Stimulated activated CD8-positive, alpha-beta memory T cell treated with anti-CD3 and anti-CD28 coated beads, Interleukin-12 subunit alpha, Interleukin-12 subunit beta, amount 100 ng/mL, for 24 hours (primary cell): ENCODE data around the gene CYP2C8.
"Not testable (repeated sequence)": the region's sequence is repeated elsewhere in the genome, so short reads cannot be mapped to it uniquely, and the experiment has no call there.

Experiments used
- DNase-seq: peaks from one replicate; pipeline ENCODE4 v3.0.0-alpha.2; 2020; ENCODE audit errors: extremely low read depth

CYP2C8 gene

DNA sequence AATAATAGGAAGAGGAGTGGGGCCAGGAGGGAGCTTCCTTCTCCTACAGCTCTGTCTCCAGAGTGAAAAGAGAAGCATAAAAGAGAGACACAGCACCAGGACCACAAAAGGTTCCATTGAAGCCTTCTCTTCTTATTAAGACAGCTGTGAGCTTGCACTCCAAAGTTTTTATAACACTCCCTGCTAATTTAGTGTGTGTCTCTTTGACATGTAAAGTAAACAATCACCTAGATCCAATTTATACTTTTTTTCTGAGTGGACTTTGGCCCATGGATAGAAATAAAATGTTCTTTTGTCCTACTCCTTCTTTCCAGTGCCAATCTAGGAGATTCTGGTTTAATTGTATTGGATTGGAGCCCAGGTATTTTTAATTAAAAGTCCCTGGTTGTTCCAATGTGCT, at the start of gene CYP2C8:
Gene CYP2C8, minus strand, starts transcription at position 212 of the 400 bp plus-strand sequence. Its CDS starts 95 bp downstream, at position 117.
- no peak for DNase-seq

DNA sequence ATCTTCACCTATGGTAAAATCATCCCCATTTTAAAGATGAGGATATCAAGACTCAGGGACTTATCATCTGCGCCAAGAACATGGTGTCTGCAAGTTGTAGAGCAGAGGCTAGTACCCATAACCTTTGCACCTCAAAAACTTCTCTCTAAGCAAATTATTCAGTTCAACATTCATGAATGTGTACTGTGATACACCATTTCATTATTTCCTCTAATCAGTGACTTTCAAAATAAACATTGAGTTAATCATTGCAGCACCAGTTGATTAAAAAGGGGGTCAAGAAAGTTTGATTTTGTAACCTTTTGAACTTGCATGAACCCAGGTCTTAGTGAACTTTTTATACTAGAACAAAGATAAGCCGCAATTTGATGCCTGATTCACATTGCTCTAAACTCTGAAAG, 47.6 kb upstream of the CYP2C8 start:
- no peak for DNase-seq

DNA sequence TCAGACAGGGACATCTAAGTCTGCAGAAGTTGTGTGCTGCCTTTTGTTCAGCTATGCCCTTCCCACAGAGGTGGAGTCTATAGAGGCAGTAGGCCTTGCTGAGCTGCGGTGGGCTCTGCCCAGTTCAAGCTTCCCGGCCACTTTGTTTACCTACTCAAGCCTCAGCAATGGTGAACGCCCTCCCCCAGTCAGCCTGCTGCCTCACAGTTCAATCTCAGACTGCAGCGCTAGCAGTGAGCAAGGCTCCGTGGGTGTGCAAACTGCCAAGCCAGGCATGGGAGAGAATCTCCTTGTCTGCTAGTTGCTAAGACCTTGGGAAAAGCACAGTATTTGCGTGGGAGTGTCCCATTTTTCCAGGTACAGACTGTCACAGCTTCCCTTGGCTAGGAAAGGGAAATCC, 41.5 kb upstream of the CYP2C8 start:
- DNase-seq = not testable (repeated sequence)

DNA sequence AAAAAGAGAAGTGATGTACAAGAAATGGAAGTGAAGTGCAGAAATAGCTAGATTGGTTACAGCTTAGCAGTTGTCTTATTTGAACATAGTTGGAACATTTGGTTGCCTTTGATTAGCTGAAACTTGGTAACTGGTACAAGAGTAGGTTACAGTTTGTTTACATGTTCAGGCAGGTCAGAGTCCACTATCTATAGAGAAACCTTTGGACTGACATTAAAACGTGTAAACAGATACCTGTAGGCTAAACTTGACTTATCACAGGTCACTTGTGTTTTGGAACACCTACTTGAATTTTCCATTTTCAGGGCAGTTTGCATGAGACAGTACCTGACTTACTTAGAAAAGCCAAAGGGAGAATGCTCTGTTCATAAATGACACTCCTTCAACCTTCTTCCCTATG, 28.5 kb upstream of the CYP2C8 start:
- DNase-seq = no peak

DNA sequence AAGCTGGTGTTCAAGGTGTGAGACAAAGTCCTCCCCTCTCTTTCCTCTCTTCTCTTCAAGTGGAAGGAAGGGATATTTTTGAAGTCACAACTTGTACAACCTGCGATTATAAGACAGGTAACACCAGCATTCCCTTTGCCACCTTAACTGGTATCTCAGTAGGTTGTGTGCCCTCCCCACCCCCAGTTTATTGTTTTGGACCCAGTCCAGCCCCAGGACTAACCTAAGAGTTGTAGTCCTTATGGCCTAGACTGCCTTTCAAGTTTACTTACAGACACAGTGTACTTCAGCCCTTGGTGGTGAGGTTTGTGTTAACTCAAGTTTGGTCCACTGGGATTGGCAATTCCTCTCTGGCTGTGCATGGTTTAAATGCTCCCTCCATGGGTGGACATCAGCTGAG, 26.8 kb upstream of the CYP2C8 start:
- no peak for DNase-seq

DNA sequence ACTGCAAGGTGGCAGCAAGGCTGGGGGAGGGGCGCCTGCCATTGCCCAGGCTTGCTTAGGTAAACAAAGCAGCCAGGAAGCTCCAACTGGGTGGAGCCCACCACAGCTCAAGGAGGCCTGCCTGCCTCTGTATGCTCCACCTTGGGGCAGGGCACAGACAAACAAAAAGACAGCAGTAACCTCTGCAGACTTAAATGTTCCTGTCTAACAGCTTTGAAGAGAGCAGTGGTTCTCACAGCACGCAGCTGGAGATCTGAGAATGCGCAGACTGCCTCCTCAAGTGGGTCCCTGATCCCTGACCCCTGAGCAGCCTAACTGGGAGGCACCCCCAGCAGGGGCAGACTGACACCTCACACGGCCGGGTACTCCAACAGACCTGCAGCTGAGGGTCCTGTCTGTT, 10.3 kb upstream of the CYP2C8 start:
- not testable (repeated sequence) for DNase-seq

DNA sequence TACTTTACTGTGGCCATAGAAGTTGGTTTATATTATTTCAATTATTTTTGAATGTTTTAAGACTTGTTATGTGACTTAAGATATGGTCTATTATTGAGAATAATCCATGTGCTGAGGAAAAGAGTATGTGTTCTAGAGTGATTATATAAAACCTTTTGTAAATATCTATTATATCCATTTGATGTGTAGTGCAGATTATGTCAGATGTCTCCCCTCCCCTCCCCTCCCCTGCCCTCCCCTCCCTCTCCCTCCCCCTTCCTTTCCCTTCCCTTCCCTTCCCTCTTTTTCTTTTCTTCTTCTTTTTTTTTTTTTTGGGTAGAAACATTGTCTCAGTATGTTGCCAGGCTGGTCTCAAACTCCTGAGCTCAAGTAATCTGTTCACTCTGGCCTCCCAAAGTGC, 8.3 kb upstream of the CYP2C8 start:
- DNase-seq = no peak

DNA sequence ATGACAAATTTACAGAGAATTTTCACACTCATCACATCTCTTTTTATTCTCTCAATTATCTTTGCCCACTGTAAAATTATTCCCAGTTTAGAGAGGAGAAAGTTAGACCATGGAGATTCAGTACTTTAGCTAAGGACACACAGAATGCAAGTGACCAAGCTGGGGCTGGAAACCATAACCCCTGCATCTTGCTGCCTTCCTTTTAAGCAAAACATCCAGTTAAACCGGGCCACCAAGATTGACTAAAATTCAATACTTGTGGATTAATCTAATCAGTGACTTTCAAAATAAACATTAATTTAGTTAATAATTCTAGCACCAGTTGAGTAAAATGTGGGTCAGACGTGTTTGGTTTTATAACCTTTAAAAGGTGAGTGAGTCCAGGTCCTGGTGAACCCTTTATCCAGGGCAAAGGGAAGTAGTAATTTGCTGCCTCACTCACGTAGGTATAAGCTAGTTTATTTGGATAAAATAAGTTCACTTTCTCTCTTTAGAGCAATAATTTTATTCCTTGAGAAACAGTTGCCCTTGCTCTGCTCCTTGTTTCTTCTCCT, 1.9 kb upstream of the CYP2C8 start:
- DNase-seq = no peak

DNA sequence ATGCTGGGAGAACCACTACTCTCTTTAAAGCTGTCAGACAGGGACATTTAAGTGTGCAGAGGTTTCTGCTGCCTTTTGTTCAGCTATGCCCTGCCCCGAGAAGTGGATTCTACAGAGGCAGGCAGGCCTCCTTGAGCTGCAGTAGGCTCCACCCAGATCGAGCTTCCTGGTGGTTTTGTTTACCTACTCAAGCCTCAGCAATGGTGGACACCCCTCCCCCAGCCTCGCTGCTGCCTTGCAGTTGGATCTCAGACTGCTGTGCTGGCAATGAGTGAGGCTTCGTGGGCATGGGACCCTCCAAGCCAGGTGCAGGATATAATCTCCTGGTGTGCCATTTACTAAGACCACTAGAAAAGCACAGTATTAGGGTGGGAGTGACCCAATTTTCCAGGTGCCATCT, 5.2 kb downstream of the CYP2C8 start:
- DNase-seq = not testable (repeated sequence)

DNA sequence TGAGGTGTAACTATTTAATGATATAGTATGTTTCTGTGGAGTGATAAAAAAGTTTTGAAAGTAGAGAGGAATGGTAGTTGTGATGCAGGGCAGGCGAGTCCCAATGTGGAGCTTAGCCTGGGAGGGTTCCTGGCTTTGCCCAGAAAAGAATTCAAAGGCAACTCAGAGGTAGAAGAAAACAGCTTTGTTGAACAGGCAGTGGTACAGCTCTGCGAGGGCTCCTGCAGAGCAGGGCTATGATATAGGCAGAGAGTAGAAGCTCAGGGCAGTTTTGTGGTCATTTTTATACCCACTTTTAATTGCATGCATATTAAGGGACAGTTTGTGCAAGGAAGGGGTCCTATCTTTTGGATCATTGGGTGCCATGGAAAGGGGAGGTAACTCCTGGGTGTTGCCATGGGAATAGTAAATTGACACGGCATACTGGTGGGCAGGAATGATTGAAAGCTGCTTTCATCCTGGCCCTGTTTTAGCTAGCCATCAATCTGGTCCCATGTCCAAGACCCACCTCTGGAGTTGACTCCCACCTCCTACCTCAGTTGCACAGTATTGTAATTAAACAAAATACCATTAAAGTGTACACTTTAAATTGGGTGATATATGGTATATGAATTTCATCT, 12.4 kb downstream of the CYP2C8 start:
- no peak for DNase-seq

DNA sequence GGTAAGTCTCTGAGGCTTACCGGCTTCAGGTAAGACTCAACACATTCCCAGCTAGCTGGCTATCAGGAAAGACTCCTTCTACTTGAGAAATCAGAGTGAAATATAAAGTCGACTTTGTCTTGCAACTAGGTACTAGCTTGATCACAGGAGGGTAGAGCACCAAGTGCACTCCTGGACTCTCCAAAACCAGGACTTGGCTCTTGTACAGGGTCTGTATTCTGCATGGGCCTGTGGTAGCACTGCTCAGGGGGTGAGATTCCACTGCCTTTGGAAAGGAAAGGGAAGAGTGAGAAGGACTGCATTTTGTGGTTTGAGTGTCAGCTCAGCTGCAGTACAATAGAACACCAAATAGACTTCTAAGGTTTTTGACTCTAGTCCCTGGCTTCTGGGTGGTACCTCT, 19.4 kb downstream of the CYP2C8 start:
- no peak for DNase-seq

DNA sequence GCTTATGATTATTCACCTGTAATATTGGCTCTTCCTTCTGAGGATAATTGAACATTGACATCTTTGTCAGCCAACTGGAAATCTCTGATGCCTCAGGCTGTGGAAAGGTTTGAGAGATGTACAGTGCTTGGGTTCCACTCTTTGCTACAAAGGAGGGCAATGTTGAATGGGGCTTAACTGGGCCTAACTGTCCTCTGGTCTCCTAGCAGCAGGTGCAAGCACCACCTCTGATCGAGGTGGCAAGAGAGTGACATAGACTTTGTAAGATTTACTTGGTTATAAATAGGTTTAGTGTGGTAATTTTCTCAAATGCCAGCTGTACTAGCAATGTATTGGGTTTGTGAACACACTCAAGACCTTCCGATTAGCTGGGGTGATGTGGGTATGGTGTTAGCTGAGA, 21.1 kb downstream of the CYP2C8 start:
- no peak for DNase-seq

DNA sequence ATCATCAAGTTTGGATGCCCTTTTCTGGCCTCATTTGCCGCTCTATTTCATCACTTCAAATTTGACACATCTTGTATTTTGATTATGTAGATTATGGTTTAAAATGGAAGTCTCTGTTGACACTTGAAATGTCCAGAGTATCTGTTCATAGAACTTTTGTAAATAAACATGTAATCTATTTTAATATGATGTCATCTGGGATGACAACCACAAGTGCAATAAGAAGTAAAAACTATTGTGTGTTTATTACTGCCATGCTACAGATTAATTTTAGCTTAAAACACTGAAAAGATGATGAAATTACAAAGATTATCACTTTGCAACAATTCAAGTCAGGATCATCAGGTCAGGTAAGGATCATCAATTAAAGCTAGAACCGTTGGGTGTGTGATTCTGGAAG, 30.0 kb downstream of the CYP2C8 start:
- DNase-seq = no peak

DNA sequence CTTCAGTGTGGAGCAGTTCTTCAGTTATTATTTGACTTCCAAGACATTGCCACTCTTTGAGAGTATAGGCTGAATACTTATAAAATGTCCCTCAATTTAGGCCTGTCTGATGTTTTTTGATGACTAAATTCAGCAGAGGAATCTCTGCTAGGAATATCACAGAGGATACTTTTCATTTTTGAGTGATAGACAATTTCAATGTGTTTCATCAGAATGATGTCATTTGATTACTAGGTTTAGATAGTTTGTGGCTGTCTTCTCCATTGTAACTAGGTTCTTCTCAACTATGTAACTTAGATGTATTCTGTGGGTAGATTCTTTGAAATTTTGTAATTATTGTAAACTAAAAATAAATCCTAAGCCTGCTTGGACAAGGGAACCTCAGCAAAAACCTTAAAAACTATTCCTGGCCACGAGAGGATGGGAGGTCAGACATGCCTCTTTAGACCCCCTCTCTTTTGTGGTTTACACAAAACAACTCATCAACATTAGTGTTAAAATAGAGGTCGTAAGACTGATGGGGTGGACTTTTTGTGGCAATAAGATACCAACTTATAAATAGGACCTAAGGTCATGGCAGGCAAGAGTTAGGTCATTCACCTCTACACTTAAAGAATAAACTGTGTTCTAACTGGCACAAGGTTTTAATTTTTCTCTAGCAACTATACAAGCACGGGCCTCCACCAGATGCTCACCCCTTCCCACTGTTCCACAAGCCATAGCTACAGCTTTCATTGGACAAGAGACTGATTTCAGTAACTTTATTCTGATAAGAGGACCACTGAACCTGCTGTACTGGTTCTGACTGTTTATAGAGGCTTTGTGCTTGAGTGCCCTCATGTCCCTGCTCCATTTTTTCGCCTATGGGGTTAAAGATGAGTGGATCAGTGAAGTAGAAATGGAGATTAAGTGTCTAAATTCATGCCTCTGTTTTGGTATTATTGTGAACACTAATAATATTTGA, 33.7 kb downstream of the CYP2C8 start:
- no peak for DNase-seq

DNA sequence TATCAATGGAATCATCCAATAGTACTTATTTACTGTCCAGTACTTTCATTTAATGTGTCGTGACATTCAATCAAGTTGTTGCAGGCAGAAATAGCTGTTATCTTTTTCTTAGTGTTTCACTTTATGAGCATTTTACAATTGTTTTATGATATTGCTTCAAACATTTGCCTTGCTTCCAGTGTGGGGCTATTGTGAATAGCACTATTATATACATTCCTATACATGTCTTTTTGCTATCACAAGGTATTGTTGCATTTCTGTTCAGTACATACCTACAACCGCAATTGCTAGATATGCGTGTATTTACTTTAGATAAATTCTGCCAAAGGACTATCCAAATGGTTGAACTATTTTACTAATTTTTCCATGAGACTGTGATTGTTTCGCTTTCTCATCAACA, 34.9 kb downstream of the CYP2C8 start:
- DNase-seq = no peak

DNA sequence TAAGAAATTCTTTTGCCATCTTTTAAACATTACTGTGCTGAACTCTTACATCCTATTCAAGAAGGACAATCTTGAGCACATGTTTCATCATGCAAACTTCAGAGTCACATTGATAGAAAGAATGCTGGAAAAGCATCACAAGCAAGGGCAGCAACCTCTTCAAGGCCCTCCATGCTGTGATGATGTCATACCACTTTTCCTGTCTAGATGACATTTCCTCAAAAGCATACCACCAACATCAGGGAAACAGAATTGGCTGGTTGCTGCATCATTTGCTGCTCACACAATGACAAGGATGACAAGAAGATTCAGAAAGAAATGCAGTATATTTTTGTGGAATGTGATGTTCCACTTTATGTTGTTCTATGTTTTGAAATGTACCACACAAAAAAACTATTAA, 37.6 kb downstream of the CYP2C8 start:
- no peak for DNase-seq

DNA sequence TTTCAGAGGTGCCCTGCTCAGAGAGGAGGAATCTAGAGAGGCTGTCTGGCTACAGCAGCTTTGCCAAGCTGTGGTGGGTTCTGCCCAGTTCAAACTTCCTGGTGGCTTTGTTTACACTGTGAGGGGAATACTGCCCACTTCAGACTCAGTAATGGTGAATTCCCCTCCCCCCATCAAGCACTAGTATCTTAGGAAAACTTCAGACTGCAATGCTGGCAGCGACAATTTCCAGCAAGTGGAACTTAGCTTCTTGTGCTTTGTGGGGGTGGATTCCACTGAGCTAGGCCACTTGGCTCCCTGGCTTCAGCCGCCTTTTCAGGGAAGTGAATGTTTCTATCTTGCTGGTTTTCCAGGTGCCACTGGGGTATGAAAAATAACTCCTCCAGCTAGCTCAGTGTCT, 42.8 kb downstream of the CYP2C8 start:
- DNase-seq = no peak

DNA sequence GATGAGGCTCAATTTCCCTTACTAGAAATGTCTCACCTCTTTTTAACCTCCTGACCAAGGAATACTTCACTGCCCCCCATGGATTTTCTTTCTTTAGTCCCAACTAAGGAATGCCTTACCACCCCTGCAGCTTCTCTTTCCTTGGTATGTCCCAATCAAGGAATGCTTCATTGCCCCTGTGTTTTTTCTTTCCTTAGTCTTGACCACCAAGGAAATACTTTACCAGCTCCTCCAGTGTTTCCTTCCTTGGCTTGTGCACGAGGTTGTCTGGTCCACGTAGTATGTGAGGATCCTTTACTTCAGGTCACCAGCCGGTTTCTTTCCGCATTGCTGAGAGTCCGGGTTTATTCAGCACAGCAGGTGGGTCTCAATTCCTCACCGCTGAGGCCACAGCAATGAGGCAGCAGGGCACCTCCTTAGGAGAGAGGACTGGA, 71.5 kb downstream of the CYP2C8 start:
- DNase-seq = no peak

DNA sequence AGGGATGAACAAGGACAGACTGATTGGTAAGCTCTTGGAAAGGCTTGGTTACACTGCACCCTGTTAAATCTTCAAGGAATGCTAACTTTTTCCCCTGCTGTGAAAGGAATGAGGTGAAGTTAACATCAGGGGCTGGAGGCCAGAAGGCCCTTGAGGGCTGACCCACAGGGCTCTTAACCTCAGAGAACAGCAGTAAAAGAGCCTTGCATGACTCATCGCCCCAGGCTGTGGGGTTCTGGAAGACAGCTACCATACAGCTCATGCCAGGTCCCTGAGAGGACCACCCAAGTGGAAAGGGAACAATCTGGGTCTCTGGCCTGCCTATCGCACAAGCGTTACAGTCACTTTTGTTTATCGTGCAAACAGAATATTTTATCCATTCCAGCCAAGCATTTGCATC, 76.5 kb downstream of the CYP2C8 start:
- no peak for DNase-seq

DNA sequence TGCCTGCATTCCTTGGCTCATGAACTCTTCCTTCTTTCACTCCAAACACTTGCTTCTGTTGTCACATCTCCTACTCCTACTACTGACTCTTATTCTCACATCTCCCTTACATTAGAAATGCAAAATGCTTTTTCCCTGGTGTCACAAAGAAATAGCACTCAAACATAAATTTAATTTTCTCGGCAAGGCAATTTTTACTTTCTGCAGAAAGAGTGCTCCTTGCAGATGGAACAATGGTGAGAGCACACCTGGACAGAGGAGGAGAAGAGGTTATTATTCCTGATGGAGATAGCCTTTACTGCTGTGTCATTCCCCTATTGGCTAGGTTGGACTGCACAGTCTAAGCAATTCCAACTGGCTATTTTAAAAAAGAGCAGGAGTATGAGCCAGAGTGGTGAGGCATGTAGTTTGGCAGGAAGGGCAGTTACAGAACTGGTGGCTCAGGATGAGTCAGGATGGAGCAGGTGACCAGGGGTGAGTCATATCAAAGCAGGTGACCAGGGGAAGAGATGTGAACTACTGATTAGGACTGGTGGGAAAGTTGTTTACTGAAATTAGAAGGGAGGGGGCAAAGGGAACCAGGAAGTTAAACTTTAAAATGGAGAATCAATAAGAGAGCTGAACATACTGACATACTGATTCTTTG, 77.9 kb downstream of the CYP2C8 start:
- no peak for DNase-seq

DNA sequence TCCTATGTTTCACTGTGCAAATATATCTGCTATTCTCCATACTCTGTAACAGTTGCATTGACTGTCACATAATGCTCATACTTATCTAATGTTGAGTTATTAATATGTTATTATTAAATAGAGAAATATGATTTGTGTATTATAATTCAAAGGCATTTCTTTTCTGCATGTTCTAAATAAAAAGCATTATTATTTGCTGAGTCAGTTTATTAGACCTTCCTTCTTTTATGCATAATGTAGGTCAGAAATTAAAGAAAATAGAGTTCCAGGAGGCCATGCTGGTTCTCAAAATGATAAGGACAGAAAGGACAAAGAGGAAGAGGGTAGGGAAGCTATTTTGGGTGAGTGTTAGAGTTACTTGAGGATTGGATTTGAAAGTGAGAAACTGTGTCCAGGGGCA, 80.1 kb downstream of the CYP2C8 start:
- no peak for DNase-seq
